Stimulated activated CD4-positive, alpha-beta T cell treated with anti-CD3 and anti-CD28 coated beads, Interleukin-12 subunit alpha, Interleukin-12 subunit beta, amount 100 ng/mL, for 24 hours (primary cell): ENCODE results near the gene S100A11.
"Not testable (repeated sequence)": the region's sequence is repeated elsewhere in the genome, so short reads cannot be mapped to it uniquely, and the experiment has no call there.

Experiments used
- DNase-seq, 2 experiments: peaks; one replicate each; pipeline ENCODE4 v3.0.0-alpha.2; 2020; ENCODE audit warnings: low read depth in 2 of 2

The S100A11 gene

DNA sequence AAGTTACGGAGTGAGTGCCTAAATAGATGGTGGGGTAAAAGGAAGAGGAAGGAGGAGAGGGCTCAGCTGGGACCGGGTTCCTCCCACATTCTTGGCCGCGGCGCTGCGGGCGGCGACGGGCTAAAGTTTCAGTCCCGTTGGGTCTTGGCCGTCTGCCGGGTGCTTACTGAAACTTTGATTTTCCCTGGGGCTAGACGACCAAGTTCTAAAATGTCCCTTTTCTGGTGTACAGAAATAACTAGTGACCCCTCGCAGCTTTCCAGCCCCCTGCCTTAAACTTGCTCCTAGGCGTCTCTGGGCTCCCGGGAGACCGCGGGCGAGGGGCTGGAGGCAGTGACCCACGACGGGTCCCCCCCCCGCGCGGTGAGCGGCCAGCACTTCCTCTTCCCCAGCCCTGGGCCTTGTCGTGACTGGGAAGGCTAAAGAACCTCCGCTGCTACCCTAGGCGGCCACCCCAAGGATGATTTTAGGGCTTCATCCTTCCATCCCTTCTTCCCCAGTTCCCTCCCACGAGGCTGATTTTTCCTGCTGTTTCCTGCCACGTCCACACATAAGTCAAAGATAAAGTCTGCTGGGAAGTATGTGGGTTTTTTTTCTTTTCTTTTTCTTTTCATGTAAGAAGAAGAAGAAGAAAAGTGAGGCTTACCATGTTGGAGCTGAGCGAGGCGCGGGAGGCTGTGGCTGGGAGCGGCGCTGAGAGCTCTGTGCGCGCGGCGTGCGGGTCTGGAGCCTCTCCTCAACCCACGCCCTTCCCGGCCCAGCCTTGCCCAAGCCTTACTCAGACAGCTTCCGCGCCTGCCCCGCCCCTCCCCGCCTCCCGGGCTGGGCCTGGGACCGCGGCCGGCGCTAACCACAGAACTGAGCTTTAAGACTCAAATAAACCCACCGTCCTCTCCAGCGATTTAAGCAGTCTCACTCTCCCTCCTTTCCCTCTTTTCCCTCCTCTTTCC lies at the start of gene S100A11:
S100A11 (minus strand) TSS at position 738 of the 950 bp plus-strand sequence; CDS start at position 649, 89 bp downstream.
- peak; percentile 61 to 83 for DNase-seq

DNA sequence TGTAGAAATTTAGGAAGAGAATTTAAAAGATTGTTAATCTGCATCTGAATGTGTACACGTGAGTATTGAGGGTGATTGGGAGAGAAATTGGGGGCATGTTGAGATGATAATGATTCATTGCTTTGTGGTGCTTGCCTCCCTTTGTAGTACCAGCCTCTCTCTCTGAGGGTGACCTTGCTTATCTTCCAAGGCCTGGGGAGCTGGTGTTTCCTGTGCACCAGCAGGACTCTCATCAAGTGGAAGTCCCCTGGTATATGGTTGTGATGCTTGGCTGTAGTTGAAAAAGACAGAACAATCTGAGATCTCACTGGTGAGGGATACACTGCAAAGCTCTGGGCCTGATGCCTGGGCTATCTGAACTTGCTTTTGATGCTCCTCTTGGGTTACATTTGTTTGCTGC lies 48.0 kb upstream of the S100A11 start:
- DNase-seq: no peak

DNA sequence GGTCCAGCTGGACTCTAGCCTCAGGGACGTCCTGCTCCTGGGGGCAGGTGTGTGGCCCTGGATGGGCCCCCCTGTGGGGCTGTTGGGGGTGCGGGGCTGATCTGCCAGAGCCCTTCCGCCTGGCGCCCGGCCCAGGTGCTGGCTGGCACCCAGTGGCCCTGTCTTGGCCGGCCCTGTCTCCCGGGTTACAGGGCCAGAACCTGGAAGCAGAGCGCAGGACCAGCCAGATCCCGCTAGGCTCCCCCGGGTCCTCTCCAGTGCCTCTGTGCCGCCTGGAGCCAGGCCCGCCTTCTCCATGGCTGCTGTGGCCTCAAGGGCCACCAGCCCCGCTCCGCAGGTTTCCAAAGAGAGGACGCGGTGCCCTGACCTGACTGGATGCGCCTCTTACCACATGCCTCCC lies 44.2 kb upstream of the S100A11 start:
- DNase-seq: not testable (repeated sequence)

DNA sequence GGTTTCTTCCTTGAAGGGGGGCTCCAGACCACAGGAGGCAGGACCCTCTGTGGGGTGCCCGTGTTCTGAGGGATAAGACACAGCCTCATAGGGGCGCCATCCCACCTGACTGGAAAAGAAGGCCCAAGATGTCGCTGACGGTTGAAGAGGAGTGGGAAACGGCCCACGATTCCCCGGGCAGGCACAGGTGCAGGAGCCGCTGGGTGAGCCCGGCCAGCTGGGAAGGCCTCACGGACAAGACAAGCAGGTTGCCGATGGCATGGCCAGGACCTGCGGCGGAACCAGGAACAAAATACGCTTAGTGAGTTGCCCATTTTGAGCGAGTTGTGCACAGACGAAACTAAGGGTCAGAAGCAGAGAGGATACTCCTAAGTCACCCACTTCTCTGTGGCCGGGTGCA lies 43.7 kb upstream of the S100A11 start:
- DNase-seq: not testable (repeated sequence)

DNA sequence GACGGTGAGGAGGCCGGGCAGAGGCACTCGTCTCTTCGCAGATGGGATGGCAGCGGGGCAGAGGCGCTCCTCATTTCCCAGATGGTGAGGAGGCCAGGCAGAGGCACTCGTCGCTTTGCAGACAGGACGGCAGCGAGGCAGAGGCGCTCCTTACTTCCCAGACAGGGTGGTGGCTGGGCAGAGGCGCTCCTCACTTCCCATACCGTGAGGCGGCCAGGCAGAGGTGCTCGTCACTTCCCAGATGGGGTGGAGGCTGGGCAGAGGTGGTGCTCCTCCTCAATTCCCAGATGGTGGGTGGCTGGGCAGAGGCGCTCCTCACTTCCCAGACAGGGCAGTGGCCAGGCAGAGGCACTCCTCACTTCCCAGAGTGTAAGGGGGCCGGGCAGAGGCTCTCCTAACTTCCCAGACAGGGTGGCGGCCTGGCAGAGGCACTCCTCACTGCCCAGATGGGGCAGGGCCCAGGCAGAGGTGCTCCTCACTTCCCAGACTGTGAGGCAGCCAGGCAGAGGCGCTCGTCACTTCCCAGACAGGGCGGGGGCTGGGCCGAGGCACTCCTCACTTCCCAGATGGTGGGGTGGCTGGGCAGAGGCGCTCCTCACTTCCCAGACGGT lies 42.1 kb upstream of the S100A11 start:
- no peak for DNase-seq

DNA sequence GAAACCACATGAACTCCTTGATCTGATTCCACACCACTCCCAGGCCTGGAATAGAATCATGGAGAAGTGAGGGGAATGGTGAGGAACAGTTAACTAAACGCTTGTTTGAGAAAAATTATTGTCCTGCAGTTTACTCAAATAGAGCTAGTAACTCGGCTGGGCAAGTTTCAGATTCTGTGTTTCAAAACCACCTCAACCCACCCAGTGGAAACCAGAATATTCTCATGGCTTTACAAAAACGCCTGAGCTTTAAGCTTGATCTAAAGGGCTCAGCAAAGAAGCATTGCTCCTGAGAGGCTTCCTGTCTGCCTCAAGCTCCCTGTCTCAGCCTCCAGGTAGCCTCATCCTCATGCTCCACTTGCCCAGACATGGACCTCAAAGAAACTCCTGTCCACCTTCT lies 35.5 kb upstream of the S100A11 start:
- no peak for DNase-seq

DNA sequence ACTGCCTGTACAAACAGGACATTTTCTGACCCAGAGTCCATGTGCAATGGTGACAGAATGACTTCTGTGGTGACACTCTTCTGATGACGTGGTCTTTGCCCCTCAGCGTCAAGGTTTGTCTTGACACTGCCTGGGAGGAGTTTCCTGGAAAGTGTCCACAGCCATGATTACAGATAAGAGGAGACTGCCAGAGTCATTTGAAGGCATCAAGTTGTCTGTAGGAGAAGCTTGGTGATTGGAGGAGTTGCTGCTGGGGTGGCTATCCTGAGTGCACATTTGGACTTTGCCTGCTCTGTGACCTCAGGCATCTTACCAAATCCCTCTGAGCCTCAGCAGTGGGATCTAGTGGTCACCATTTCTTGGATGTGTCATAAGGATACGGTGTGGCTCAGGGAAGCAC lies 34.3 kb upstream of the S100A11 start:
- DNase-seq: no peak

DNA sequence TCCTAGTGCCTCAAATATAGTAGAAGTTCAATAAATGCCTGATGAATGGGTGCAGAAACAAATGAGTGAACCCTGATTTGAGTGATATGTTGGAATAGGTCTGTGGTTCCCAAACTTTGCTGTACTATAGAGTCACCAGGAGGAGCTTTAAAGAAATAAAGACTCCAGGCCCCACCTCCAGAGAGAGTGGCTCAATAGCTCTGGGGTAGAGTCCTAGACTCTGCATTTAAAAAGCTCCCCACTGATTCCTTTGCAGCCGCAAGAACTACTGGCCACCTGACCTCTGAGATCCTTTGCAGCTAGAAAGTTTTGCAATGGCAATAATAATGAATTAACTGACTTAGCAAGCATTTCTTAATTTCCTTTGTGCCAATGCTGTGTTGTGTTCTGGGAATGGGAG lies 31.1 kb upstream of the S100A11 start:
- DNase-seq: no peak

DNA sequence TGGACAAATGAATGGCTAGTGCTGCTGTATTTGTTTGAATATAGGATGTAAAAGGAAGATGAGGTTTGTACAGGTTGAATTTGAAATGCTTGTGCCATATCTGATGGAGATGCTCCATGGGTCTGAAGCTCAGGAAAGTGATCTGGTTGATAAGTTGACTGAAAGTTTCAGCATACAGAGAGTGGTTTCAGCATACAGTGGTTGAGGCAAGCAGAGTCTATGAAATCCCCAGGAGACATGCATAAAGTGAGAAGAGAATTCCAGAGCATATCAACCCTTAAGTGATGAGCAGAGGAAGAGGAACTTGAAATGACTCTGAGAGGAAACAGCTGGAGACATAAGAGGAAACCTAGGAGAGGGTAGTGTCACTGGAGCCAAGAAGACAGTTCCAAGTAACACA lies 30.3 kb upstream of the S100A11 start:
- no peak for DNase-seq

DNA sequence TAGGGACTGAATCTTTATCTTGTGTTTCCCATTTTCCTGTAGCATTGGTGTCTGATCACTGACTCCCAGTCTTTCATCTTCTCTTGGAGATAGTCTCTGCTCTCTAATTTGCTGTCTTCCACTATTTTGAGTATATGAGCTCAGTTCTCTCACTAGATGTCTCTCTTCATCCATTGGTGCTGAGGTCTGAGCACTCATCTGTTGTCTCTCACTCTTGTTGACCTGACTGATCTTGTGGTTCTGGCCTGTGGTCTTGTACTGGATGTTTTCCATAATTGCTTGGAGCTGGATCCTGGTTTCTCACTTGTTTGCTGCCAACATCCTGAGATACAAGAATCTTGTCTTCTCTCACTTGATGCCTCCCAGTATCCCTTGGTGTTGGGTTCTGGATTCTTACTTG lies 25.1 kb upstream of the S100A11 start:
- no peak for DNase-seq

DNA sequence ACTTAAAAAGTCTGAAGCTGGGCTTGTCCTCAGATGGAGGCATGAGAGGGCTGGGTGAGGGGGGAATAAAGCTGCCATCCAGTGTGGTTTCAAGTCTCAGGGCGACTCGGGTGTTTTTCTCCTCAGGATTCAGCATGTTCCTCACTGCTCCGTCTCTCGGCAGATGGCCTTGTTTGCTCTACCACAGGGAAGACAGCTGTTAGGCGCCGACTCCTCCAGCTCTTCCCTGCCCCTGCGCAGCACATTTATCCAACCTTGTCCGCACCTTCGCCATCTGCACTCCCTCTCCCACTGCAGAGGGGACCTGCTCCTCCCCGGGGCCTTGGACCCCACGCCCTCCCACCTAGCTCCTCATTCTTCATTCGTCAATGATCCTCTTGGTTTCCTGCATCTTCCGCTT lies 16.6 kb upstream of the S100A11 start:
- no peak for DNase-seq

DNA sequence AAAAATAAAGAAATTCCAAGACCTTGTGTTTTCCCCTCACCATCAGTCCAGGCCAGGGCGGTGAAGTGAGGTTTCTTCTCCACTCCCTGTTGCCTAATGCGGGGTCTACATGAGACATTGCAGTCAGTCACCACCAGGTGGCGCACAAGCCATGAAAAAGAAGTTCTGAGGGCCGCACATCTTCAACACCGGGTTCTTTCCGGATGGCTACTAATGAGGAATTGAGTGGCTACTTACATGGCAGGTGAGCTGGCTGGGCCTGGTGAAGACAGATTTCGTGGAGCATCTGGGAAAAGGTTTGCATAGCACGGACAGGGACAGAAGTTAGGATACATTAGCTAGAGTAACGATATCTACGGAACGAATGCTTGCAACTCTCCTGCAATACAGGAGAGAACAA lies 15.8 kb upstream of the S100A11 start:
- DNase-seq: peak; percentile 70 to 87

DNA sequence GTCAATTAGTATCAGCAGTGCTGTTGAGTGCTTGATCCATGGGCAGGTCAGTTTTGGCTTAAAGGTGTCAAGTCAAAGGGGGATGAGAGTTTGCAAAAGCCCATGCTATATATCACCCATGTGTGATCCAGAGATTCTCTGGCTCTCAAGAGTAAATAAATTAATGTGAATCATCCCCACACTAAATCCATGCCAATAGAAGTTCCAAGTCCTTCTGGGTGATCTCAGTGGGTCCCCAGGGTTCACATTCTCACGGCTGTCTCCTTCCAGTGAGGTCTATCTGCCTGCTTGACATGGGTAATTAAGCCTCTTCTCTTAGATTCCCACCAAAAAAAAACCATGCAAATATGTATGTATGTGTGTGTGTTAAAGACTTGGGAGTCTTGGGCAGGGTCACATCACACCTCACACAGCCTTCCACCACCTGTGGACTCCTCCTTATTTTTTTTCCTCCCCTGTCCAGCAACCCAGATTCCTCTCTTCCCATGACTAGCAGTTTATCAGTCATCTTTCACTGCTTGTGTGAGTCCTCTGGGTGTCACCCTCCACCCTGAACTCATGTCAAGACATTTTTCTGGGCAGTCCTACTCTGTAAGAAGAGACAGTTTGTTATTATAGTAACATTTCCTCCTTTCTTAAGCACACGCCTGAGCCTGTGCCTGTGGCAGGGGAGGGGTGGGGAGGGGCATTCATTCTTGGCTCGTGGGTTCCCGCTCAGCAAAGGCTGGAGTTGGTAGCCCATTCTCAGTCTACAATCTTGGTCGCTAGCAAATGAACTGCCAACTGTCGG lies 14.3 kb upstream of the S100A11 start:
- no peak for DNase-seq

DNA sequence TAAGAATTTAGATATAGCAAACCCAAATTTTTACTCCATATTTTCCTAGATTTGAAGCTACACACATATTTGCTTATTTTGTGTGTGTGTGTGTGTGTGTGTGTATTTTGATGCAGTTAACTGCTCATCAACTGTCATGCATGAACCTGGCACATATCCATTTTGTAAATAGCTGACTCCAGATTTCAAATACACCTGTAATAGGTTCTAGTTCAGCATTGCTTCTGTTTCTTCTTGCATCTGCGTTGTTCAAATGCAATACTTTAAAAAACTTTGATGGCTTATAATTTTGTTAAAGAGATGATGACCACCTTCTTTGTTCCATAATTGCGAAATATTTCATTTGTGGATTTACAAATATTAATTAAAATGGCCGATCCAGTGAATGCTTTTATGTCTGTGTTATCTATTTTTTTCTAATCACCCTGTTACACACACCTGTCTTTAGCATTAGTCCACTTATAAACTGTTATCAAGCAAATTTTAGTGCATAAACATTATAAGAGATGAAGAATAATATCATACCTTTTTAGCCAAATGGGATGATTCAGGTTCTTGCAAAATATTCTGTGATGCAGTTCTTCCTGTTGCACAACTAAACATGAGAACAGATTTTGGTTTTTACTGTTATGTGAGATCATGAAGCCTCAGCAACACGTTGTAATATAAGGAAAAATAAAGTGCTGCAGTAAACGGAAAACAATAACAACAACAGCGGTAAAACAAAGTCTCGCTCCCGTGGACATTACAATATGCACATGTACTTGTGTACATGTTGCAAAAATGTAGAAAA lies 12.7 kb upstream of the S100A11 start:
- DNase-seq: no peak

DNA sequence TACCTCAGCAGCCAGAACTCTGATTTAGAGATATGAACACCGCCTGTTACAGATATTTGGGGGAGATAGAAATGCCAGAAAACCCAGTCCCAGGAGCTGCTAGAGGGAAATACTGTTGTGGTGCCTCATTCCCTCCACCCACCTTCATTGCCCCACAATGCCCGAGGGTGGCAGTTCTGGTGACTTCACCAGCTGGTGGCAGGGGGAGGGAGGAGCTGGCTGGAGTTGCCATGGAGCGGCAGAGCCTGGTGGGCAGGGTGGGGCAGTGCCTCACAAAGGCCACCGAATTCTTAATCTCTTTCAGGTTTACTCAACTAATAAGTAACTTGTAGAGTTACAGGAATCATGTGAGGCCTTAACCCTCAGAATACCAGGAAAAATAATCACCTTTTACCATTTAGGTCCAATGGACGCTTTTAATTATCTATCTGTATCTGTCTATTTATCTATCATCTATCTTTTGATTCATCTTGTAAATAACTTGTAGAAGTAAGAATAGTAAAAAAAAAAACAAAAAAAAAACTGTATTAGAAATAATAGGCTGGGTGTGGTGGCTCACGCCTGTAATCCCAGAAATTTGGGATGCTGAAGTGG lies 11.7 kb upstream of the S100A11 start:
- DNase-seq: peak; percentile 29 to 45

DNA sequence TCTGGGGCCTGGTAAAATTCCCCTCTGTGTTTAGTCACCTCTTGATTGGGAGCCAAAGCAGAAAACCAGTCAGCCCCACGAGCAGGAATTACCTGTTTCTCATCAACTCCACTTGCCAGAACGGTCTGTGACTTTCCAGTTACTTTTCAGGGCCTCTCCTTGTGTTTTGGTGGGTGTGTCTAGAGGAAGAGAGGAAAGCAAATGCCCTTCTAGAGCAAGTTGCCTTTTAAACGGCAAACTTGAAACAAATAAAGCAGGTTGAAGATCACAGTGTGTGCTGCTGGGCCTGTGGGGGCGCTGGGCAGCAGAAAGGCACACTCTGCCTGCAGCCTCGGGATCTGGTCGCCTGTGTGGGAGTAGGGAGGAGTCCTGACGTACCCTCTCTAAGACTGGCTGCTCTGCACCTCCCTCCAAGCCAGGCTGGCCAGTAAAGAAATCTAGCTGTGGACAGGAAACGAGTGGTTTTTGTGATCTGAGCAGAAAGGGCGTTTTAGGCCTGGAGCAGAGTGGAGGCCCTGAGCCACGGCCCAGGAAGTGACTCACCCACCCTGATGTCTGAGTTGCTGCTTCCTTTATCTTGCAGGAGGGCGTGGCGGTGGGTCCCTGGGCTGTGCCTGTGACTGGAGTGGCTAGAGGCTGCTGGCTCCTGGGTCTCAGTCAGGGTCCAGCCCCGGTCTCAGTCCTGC lies 11.1 kb upstream of the S100A11 start:
- peak; percentile 65 to 84 for DNase-seq

DNA sequence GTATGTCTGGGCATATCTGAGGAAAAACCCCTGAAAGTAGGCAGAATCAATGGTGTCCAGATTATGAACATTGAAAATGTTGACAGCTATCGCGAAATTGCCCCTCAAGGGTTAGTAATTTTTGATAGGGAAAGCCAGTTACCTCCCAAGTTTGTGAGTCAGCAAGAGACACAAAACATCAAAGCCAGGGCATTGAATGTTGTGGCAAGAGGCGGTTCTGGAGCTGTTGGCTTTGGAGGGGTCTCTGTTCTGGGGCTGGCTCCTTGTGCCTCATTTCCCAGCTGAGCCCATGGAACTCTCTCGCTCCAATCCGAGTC lies 10.6 kb upstream of the S100A11 start:
- no peak for DNase-seq

DNA sequence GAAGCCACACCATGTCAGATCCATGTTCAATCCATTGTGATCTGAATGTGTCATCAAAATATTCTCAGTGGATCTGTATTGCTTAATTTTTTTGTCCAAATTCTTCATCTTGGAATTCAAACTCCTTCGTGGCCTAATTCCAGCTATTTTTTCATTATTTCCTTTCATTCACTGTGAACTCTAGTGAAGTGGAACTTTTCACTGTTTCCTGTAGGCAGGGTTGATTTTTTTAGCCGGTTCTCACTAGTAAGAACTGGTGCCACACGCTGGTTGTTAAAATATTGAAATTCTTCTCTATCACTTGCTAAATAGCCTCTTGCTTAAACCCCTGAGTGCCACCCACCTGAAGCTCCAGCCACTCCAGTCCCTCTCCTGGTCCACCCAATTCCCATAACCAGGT lies 7.6 kb upstream of the S100A11 start:
- DNase-seq: no peak

DNA sequence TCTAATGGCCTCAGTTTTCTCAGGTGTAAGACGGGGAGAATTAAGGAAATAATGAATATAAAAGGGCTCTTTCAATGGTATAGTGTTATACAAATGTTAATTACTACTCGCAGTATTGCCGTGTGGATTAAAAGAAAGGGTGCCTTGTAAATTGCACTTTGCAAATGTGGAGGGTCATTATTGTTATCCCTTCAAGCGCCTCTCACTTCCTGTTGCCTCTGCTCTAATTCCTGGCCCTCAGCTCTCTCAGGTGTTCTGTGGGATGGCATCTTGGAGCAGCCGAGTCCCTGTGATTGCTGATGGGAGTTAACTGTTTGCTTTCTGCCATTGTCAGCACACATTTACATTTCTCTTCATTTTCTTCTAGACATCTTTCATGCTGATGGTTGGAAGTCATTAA lies 7.1 kb upstream of the S100A11 start:
- DNase-seq: no peak

DNA sequence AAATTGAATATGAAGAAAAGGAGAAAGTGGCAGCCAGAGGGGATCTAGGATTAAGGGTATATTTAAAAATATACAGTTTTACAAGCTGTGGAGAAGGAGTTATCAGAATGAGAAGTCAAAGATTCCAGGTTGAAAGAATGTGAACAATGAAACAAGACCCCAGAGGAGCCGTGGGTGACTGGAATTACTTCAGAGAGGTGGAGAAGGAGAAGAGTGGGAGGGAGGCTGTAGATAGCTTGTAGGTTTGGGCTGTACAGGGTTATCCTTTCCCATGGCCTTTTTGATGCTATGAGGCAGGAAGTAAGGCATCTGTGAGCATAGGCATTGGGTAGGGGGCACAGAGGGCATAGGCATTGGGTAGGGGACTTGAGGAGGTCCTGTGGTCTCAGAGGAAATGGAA lies 5.2 kb upstream of the S100A11 start:
- DNase-seq: no peak

DNA sequence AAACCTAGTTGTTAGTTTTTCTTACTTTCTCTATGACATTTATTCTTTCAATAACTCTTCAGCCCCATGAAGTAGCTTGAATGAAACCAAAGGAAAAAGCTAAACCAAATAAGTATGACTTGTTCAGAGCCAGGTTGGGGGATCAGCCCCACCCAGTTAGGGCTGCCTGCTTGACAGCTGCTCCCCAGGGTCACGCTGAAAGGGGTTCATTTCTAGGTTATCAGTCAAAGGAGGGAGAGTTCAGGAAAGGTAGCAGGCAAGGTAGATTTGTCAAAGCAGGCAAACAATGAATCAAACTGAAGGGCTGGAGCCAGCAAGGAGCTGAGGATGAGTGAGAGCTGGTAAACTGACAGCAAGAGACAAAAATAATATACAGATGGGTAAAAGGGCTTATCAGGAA lies 3.1 kb upstream of the S100A11 start:
- no peak for DNase-seq
